HG02840 (cell line): ENCODE results near the gene KCNJ10.
A peak's percentile ranks its signal among the peaks of the same experiment; 100 is the strongest.

Experiments
- ATAC-seq: cut with Tn5 transposase; IDR thresholded peaks from one replicate; pipeline ENCODE4 v1.9.1; 2021; ENCODE audit warnings: mild to moderate bottlenecking, moderate library complexity, moderate number of reproducible peaks; ENCODE audit not compliant: unreplicated experiment, low FRiP score

KCNJ10 gene

GRCh38 chr1:160099716-160100375 lies 29.9 kb upstream of the KCNJ10 start:
- ATAC-seq, result no peak

DNA sequence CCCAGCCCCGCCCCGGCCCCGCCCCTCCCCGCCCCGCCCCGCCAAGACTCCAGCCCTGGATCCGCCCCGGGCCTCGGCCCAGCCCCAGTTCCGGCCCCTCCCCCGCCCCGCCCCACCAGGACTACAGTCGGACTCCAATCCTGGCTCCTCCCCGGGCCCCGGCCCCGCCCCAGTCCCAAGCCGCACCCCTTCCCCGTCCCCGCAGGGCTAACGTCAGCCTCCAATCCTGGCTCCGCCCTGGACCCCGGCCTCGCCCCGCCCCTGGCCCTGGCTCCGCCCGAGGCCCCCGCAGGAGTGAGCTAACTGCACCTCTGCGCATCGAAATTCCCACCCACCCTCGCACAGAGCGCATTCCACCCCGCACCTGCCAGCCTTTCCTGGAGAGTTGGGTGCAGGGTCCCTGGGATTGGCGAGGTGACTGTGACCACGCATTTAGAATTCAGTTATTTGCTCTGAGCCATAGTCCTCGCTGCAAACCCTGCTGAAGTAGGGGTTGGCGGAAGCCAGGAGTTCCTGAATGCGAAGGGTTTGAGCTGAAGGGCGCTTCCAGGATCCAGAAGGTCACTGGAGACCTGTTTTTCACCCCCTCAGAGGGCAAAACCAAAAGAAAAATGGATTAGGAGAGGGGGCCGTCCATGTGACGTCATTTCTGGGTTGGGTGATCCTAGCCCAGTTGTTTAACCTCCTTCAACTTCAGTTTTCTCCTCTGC lies 29.0 kb upstream of the KCNJ10 start:
- ATAC-seq, result peak; percentile 77

- ATAC-seq, result peak; percentile 46
Observed at GRCh38 chr1:160097911-160098851, 28.2 kb upstream of the KCNJ10 start, which contains the start of gene IGSF8. Gene IGSF8 (minus strand): TSS chr1:160098619. CDS start chr1:160098472, 147 bp downstream.

DNA sequence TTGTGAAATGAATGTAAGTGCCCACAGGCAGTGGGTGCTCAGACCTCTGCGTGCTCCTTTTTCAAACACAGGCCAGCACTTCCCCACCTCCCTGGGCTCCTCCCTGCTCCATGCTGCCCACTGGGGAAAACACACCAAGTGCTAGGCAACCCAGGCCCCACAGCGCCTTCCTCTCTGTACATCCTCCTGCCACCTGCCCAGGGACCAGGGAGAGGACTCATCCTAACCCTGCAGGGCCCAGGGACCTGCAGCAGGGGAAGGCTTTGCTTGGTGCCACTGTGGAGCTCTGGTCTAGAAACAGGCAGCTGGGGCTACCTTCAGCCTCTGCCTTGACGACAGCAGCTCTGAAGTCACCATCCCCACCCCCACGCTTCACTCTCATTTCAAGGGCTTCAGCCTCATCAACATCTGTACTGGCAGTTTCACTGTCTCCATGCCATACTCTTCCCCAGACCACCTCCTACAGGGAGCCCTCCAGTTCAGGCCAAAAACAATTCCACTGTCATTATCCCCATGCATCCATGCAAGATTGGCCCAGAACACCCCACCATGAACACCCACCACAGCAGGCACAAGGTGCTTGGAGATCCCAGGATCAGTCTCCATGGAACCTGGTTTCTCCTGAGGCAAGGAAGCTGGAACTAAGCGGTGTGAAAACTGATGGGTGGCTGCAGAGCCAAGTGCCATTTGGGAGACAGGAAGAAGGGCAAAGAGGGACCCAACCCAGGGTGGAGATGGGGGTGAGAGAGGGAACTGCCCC lies 27.4 kb upstream of the KCNJ10 start:
- no peak for ATAC-seq

DNA sequence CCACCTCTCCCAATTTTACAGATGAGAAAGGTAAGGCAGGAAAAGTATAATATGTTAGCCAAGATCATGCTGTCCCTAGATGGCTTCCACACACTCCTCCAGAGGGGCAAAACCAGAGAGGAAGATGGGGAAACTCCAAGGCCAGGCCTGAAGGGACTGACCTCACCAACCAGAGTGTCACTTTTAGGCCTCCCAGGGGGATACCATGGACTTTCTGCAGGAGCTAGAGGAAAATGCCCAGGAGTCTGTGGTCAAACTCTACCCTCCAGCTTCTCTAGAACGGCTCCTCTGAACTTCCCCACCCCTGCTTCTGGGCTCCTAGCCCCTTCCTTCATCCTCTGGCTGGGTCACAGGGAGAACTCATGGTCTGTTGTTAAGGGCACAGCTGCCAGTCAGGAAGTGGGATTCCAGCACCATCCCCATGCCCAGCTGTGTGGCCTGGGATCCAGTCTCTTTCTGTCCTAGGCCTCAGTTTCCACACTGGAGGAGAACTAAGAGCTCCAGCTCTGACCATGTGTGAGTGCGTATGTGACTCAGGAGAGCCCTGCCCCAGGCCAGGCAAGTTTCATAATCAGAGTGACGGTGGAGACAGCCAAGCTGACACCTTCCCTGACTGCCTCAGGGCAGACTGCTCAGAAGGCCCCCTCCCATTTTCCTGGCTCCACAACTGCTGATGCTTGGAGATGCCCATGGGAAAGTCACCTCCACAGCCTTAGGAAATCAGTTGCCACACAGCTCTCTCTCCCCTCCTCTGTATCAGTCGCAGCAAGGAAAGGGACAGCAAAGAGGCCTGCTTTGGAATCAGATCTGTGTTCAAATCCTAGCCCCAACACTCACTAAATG lies 26.5 kb upstream of the KCNJ10 start:
- no peak for ATAC-seq

DNA sequence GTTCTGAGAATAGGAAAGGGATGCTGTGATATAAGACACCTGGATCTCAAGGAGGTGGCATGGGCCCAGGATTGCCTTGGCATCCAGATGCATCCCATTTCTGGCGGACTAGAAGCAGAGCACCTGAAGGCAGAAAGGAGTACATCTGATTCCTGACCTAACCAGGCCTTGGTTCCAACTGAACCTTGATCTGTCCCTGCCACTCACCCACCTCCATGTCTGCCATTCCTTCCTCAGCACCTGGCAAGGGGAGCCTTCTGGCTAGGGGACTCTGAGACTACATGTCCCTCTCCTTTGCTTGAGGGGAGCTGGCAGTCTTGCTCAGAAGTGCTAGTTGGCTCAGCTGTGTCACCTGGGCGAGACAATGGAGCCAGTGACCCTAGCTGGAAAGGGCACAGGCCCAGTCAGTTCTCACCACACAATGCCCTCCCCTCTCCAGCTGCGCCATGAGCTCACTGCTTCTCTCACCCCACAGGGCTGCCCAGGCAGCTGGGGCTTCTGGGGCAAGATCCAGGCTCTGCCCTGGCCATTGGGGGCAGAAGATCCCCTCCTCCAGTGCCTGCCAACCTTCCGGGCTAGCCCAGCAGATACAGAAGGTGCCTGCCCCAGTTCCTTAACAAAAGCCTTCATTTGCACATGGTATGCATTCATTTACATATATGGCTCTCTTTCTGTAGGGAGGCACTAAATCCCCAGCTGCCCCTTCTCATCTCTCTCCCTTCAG lies 25.6 kb upstream of the KCNJ10 start:
- no peak for ATAC-seq

GRCh38 chr1:160094806-160095205 lies 24.8 kb upstream of the KCNJ10 start:
- no peak for ATAC-seq

DNA sequence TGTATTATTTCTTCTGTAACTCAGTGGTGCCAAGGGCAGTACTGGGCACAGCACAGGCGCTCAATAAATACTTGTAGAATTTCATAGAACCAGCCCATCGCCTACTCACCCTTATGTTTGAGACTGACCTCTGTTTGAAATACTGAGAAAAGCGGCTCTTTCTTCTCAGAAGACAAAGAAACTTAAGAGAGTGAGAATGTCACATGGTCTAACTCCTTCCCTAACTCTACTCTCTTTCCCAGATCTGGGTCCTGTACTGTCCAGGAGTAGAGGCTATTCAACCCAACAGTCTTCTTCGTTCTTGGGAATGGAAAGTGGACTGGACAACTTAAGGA lies 24.3 kb upstream of the KCNJ10 start:
- no peak for ATAC-seq

DNA sequence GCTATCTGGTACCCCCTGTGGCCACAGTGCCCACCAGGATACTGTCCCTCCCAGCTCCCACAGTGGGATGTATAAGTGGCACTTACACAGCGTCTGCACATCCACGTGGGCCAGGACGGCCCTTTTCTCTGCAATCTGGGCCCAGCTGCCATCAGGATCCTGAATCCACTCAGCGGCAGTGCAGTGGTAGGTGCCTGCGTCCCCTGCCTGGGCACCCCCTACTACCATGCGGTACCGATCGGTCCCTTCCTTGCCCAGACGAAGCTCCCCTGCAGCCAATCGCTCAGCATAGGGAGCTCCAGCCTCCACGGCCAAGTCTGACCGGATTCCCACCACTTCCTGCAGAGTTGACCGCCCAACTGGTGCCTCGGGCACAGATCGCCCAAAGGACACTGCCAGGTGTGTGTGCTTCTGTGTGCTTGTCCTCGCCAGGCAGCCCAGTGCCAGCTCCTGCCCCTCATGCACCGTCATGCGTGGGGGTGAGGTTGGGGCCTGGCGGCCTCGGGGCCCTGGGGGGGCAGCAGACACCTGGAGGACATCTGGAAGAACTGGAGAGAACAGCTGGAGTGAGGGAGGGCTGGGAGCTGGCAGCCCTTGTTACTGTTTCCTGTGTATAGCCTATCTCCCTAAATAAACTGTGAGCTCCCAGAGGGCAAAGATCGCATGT lies 23.8 kb upstream of the KCNJ10 start:
- no peak for ATAC-seq

DNA sequence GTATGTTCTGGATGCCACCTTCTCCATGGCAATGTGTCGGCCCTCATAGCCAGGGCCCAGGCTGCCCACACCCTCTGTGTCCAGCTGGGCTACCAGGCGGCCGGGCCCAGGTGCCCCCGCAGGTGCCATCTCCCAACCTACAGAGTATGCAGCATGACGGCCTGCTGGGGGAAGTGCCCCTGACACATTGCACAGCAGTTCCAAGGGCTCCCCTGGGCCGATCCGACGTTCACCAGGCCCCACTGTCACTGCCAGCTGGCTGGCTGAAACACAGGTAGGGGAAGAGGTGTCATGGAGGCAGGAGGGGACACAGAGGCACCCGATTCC lies 23.1 kb upstream of the KCNJ10 start:
- ATAC-seq, result no peak

GRCh38 chr1:160092366-160093068 lies 22.6 kb upstream of the KCNJ10 start:
- no peak for ATAC-seq

DNA sequence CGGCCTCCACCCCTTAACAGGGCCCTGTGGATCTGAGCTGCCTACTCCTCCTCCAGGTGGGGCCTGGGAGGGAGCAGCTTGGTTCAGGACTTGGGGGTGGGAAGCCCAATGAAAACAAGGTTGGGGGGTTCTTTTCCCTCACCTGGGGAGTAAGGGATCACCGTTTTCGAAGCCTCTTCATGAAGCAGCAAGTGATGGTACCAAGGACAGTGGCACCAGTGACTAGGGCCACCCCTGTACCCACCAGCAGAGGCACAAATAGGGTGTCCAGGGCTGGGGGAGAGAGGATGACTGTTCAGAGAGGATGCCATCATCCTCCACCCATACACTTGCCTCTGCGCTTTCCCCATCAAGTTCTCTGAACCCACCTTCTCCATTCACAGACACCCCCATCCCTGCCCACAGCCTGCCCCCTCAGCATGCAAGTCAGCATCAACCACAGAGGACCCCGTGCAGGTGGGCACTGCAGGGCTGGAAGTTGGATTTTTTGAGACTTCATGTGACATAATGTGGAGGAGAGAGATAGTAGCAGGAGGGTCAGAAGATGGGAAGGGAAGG lies 21.8 kb upstream of the KCNJ10 start:
- ATAC-seq, result no peak

DNA sequence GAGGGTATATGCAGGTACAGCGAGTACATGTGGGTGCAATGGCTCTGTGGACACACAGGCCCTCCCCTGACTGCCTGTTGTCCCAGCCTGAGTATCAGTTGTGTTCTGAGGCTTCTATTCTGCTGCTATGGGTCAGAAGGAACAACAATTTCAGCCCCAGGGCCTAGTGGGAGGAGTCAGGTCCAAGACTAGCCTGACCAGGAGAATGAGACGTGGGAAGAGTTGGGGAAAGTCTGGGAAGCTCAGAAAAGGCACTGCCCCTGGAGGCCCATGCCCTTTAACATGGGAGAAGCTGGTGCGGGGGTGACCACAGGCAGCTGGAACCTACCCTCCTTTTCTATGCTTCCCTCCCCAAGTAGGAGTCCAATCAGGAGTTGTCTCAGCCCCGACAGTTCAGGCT lies 20.8 kb upstream of the KCNJ10 start:
- no peak for ATAC-seq

GRCh38 chr1:160089883-160090282 lies 19.9 kb upstream of the KCNJ10 start:
- ATAC-seq, result no peak

DNA sequence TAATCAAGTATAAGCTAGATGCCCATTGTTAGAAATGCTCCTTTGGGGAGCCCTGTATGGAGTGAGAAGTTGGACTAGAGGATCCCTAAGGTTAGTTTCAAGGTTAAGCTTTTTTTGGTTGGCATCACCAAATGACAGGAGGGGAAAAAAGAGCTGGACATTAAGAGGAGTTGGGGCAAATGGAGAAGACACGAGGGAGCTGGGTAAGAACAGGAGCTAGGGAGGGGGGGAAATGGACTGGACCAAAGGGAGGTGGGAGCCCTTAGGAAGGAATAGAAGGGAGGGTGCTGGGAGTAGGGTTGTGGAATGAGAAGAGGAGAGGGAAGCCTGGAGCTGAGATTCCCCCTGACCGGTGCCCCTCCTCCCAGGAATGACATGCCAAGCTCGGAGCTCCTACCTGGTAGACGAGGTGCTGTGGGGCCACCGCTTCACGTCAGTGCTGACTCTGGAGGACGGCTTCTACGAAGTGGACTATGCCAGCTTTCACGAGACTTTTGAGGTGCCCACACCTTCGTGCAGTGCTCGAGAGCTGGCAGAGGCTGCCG lies 17.2 kb upstream of the KCNJ10 start:
- ATAC-seq, result no peak

DNA sequence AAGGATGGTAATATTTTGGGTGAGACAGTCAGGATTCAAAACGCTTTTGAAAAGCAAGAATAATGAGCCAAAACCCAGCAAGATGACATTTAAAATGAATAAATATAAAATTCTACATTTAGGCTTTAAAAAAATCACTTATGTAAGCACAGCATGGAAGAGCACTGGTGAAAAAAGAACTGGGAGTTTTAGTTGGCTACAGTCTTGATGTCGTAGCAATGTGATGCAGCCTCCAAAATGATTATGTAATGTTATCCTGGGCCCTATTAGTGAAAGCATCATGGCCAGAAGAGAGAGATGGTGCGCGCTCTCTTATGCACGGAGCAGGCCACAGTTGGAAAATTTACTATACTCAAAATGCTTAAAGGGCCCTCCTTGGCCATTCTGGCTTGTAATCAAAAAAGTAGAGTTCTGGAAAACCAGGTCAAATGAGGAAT lies 16.5 kb upstream of the KCNJ10 start:
- no peak for ATAC-seq

- ATAC-seq, result no peak
Observed at GRCh38 chr1:160085686-160086455, 15.9 kb upstream of the KCNJ10 start.
